ENCODE data around the gene SMARCC2.
"Not testable (repeated sequence)": the region's sequence is repeated elsewhere in the genome, so short reads cannot be mapped to it uniquely, and the experiment has no call there.

The SMARCC2 gene

DNA sequence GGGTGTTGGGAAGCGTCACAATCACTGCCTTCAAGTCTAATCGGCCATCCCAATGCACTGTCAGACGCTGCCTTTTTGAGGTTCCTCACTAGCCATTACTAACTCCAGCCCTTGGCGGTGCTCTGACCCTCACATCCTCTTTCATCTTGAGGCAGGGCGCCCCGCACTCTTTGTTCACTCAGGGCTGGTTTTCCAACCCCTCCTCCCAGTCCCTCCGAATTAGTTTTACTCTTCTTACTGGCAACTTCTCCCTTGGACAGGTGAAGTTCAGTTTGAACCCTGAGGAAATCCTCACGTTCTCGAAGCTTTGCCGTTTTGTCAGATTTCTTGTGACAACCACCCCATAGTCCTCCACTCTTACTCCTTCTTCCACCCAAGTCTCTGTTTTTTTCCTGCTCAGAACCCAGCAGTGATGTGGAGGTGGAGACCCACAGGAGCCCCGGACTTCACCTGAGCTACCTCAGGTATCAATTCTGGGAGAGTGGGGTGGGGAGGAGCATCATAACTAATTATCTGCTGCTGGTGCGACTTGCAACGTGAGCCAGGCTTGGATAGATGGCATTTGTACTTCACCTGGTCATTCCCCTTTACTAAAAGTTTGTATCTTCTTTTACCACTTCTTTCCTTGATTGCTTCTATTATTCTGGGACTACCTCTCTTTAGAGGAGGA lies 70.5 kb downstream of the SMARCC2 start:
- no peak for DNase-seq

DNA sequence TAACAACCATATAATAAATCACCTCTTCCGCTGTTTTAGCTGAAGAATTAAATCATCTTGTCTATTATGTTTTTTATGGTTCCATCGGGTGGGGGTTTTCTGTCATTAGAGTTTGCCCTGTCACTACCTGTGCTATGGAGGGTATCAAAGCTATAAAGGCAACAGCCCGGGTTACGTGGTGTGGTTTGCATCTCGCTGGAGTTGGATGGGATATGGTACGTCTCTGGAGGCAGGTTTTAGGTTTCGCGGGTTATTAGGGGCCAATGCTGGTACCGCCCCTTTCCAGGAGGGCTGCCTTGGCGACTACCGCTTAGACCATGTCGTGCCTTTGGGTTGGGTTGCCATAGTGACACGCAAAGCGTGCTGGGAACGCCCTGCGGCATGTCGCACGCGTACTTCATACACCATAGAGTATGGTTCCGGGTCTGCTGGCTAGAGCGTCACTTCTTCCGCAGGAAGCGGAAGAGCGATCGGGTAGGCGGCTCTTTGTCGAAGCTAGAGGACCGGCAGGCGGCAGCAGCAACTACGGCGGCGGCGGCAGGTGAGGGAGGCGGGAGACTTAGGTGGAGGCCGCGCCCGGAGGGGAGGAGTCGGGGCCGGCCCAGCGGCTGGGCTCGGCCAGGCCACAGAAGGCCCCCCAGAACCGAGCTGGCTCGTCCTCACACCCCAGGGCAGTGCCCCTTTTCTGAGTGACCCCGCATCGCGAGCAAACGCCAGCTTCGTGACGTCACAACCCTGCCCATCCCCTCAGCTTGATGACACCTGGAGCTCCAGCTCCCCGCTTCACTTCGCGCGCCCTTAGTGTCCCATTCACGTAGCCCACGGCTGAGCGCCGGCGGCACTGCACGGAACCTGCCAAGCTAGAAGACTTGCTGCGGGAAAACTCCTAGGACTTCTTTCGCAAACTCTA lies 71.2 kb downstream of the SMARCC2 start, which contains the start of gene ZC3H10:
ZC3H10 (plus strand) TSS at position 489 of the 910 bp plus-strand sequence. CDS start 2,297 bp downstream, outside the sequence.
- DNase-seq, result peak; percentile 98 to 99

GRCh38 chr12:56117082-56117706 lies 72.1 kb downstream of the SMARCC2 start:
- DNase-seq, result not testable (repeated sequence)

- peak; percentile 93 to 95 for DNase-seq
Observed at GRCh38 chr12:56116267-56117081, 72.8 kb downstream of the SMARCC2 start, which contains the start of gene RPL41. Gene RPL41, plus strand, starts transcription at chr12:56116633.

DNA sequence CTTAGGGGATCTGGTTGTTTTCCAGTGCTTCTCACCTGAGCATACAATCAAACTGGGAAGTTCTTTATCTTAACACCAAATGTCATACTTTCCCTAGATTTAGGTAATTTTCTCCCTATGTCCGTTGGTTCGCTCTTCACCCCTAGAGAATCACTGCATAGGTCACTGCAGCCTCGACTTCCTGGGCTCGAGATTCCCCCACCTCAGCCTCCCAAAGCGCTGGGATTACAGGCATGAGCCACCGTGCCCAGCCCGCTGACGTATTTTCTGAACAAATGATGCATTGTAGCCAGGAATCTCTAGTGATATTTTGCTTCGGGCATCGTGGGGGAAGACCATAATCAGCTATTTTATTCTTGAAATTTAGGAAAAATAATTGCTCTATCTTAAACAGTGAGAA lies 74.0 kb downstream of the SMARCC2 start:
- DNase-seq, result no peak

GRCh38 chr12:56114084-56114483 lies 75.2 kb downstream of the SMARCC2 start:
- DNase-seq, result no peak

Measured in activated CD4-positive, alpha-beta T cell treated with anti-CD3 and anti-CD28 coated beads, Interleukin-2, amount 50 U/mL, for 48 hours (primary cell).